Mesenteric fat pad (tissue), 1 donor: ENCODE measurements around the gene IL18. TPM values are rescaled to one million over a fixed set of nuclear protein-coding genes. Genes with fewer than 3 reads are reported as not detected.
"Not testable (repeated sequence)": the region's sequence is repeated elsewhere in the genome, so short reads cannot be mapped to it uniquely, and the experiment has no call there.

Experiments used
- DNase-seq: peaks from one replicate; pipeline ENCODE4 v3.0.0-alpha.2; 2020; ENCODE audit warnings: low spot score
- total RNA-seq: library from RNA; stranded (reverse); fragmentation: NEBNext Ultra II Directional; extraction: Animal tissue kit (Norgen Biotek cat#: 25700); gene quantifications from one replicate; pipeline ENCODE4 v1.2.1, GENCODE V29; 2021
- donor health status: DM: yes; HTN: yes; CAD: no.

The IL18 gene
- total RNA-seq, 1 donor from 2014 or later = 14.7 TPM

- no peak for DNase-seq
Observed at GRCh38 chr11:112172362-112172994, 8.6 kb upstream of the IL18 start.

- no peak for DNase-seq
Observed at GRCh38 chr11:112167145-112167544, 3.3 kb upstream of the IL18 start, which contains the start of gene TEX12. TEX12 (plus strand) TSS chr11:112167372; CDS start chr11:112169269, 1,897 bp downstream.

- no peak for DNase-seq
Observed at GRCh38 chr11:112166562-112166961, 2.7 kb upstream of the IL18 start.

GRCh38 chr11:112165049-112165448, 1.2 kb upstream of the IL18 start:
- DNase-seq = no peak

- no peak for DNase-seq
Observed at GRCh38 chr11:112162761-112163546, 940 bp downstream of the IL18 start.

GRCh38 chr11:112162200-112162599, 1.7 kb downstream of the IL18 start:
- not testable (repeated sequence) for DNase-seq

GRCh38 chr11:112161012-112161411, 2.9 kb downstream of the IL18 start:
- DNase-seq = no peak

- no peak for DNase-seq
Observed at GRCh38 chr11:112160091-112160848, 3.6 kb downstream of the IL18 start.

- no peak for DNase-seq
Observed at GRCh38 chr11:112159098-112160065, 4.5 kb downstream of the IL18 start.

GRCh38 chr11:112156956-112157766, 6.7 kb downstream of the IL18 start:
- no peak for DNase-seq

- no peak for DNase-seq
Observed at GRCh38 chr11:112156153-112156955, 7.5 kb downstream of the IL18 start.

- DNase-seq = no peak
Observed at GRCh38 chr11:112150517-112150916, 13.4 kb downstream of the IL18 start.

GRCh38 chr11:112143597-112143996, 20.3 kb downstream of the IL18 start:
- no peak for DNase-seq

GRCh38 chr11:112134473-112134872, 29.4 kb downstream of the IL18 start:
- no peak for DNase-seq

- DNase-seq = no peak
Observed at GRCh38 chr11:112132737-112133136, 31.2 kb downstream of the IL18 start.

- DNase-seq = no peak
Observed at GRCh38 chr11:112129656-112130055, 34.2 kb downstream of the IL18 start.

GRCh38 chr11:112128483-112129121, 35.3 kb downstream of the IL18 start:
- no peak for DNase-seq

GRCh38 chr11:112127056-112127455, 36.8 kb downstream of the IL18 start:
- no peak for DNase-seq

- DNase-seq = no peak
Observed at GRCh38 chr11:112123129-112123528, 40.8 kb downstream of the IL18 start.
